Endothelial cell of umbilical vein (primary cell): ENCODE data around the gene SPDYE3. TPM values are rescaled to one million over a fixed set of nuclear protein-coding genes. Genes with fewer than 3 reads are reported as not detected.
"Not testable (repeated sequence)": the region's sequence is repeated elsewhere in the genome, so short reads cannot be mapped to it uniquely, and the experiment has no call there.

Source experiments
- BruUV-seq: library from RNA; stranded (reverse); fragments of 400-500 nt; replicated peaks from 2 replicates; lab custom pipeline; 2021; lab: Mats Ljungman, UMichigan
- CTCF ChIA-PET: fragments of 300-600, 350-600 bp; sonication (Branson Sonifier 250); formaldehyde crosslinking; loops from one replicate; lab custom pipeline; 2021; ENCODE audit warnings: antibody characterized with exemption, inconsistent platforms; lab: Charles Lee
- POLR2A ChIA-PET: fragments of 300-600, 350-600 bp; sonication (Branson Sonifier 250); formaldehyde crosslinking; loops from one replicate; lab custom pipeline; 2021; ENCODE audit warnings: antibody characterized with exemption, inconsistent platforms; lab: Charles Lee
- DNase-seq: peaks from one replicate; pipeline ENCODE4 v3.0.0-alpha.2; 2011; ENCODE audit warnings: low read depth, low spot score
- FAIRE-seq: peaks from 2 replicates; lab custom pipeline; 2011; peaks lifted over from hg19 to GRCh38; lab: Jason Lieb, UNC
- H2AFZ ChIP-seq: 2 replicates; pipeline ENCODE4 v1.6.0; 2012; ENCODE audit warnings: low read depth, low read length, control low read depth, inconsistent platforms
- H3K27ac ChIP-seq: 2 replicates; pipeline ENCODE4 v1.5.1; 2011; ENCODE audit warnings: low read depth, mild to moderate bottlenecking, control low read depth, low read length, moderate library complexity; ENCODE audit not compliant: insufficient read depth
- H3K27me3 ChIP-seq, 2 experiments: 2 replicates each; pipeline versions ENCODE4 v1.6.0 to v1.6.1; 2011; ENCODE audit warnings: low read length in 2 of 2, mixed read lengths in 1 of 2; ENCODE audit not compliant: control insufficient read depth in 2 of 2, insufficient read depth in 2 of 2
- H3K36me3 ChIP-seq, 2 experiments: 2 replicates in 1 of 2; 3 replicates in 1 of 2; pipeline ENCODE4 v1.5.1; 2011; ENCODE audit warnings: low read length in 2 of 2, mild to moderate bottlenecking in 1 of 2, moderate library complexity in 1 of 2; ENCODE audit not compliant: control insufficient read depth in 2 of 2, insufficient read depth in 2 of 2; ENCODE audit errors: extremely low read depth in 1 of 2
- H3K4me1 ChIP-seq: 3 replicates; pipeline ENCODE4 v1.5.1; 2011; ENCODE audit warnings: mild to moderate bottlenecking, low read length; ENCODE audit not compliant: control insufficient read depth, insufficient read depth; ENCODE audit errors: extremely low read depth
- H3K4me2 ChIP-seq: 2 replicates; pipeline ENCODE4 v1.6.1; 2011; ENCODE audit warnings: low read length, control low read depth, mixed read lengths; ENCODE audit not compliant: insufficient read depth
- H3K4me3 ChIP-seq, 3 experiments: fragments of 200-600 bp in 1 of 3; sonication (generic), shearing (Covaris generic) in 1 of 3; replicated peaks in 1 of 3; 2 replicates each; pipeline ENCODE4 v1.5.1; 2011 to 2016; ENCODE audit warnings: control low read depth in 3 of 3, low read length in 3 of 3, mild to moderate bottlenecking in 2 of 3, inconsistent platforms in 1 of 3, low read depth in 1 of 3, moderate library complexity in 1 of 3; ENCODE audit not compliant: insufficient read depth in 1 of 3
- H3K79me2 ChIP-seq: 2 replicates; pipeline ENCODE4 v1.6.0; 2012; ENCODE audit warnings: low read length, inconsistent platforms; ENCODE audit not compliant: control insufficient read depth, insufficient read depth
- H3K9ac ChIP-seq: replicated peaks from 2 replicates; pipeline ENCODE3; 2011; ENCODE audit warnings: low read length, control low read depth; ENCODE audit not compliant: insufficient read depth; ENCODE audit errors: extremely low read depth
- H3K9me1 ChIP-seq: replicated peaks from 3 replicates; pipeline ENCODE4 v1.6.0; 2011; ENCODE audit warnings: mild to moderate bottlenecking, low read length; ENCODE audit not compliant: control insufficient read depth, insufficient read depth; ENCODE audit errors: extremely low read depth
- H3K9me3 ChIP-seq: replicated peaks from 2 replicates; pipeline ENCODE4 v1.5.1; 2012; ENCODE audit warnings: low read length, inconsistent platforms; ENCODE audit not compliant: control insufficient read depth, insufficient read depth
- H4K20me1 ChIP-seq: replicated peaks from 2 replicates; pipeline ENCODE3; 2011; ENCODE audit warnings: mild to moderate bottlenecking, low read length; ENCODE audit not compliant: control insufficient read depth, insufficient read depth; ENCODE audit errors: extremely low read depth
- CTCF ChIP-seq, 2 donors: IDR thresholded peaks; 1 replicate in 1 of 2; 2 replicates in 1 of 2; pipeline ENCODE4 v1.5.1; 2011; ENCODE audit warnings: low read length in 2 of 2, mild to moderate bottlenecking in 2 of 2, moderate library complexity in 2 of 2, control low read depth in 1 of 2, inconsistent platforms in 1 of 2, low read depth in 1 of 2; ENCODE audit not compliant: insufficient read depth in 1 of 2; ENCODE audit errors: extremely low read depth in 1 of 2
- EZH2 ChIP-seq: IDR thresholded peaks from 2 replicates; pipeline ENCODE4 v1.6.1; 2012; ENCODE audit warnings: borderline replicate concordance, low read depth, mild to moderate bottlenecking, moderate library complexity, low read length, inconsistent platforms; ENCODE audit not compliant: severe bottlenecking
- FOS ChIP-seq: IDR thresholded peaks from 2 replicates; pipeline ENCODE4 v1.6.1; 2011; ENCODE audit warnings: mild to moderate bottlenecking, low read length, moderate library complexity, borderline replicate concordance; ENCODE audit not compliant: insufficient read depth
- GATA2 ChIP-seq: IDR thresholded peaks from 2 replicates; pipeline ENCODE4 v1.7.0; 2011; ENCODE audit warnings: low read depth, mild to moderate bottlenecking, moderate library complexity, mixed read lengths, low read length; ENCODE audit not compliant: insufficient read length, insufficient read depth
- JUN ChIP-seq: IDR thresholded peaks from 2 replicates; pipeline ENCODE4 v1.6.1; 2011; ENCODE audit warnings: borderline replicate concordance, low read depth; ENCODE audit not compliant: insufficient read length, insufficient read depth
- MAX ChIP-seq: IDR thresholded peaks from 2 replicates; pipeline ENCODE4 v1.6.1; 2011; ENCODE audit not compliant: insufficient read depth, insufficient read length
- MYC ChIP-seq: IDR thresholded peaks from one replicate; pipeline ENCODE4 v1.6.1; 2011; ENCODE audit warnings: mild to moderate bottlenecking, low read depth, low read length
- POLR2A ChIP-seq: IDR thresholded peaks from 2 replicates; pipeline ENCODE4 v1.6.1; 2012; ENCODE audit warnings: low read depth, mild to moderate bottlenecking, control low read depth, low read length
- POLR2AphosphoS5 ChIP-seq: IDR thresholded peaks from 2 replicates; pipeline ENCODE4 v1.6.1; 2012; ENCODE audit warnings: low read depth, mild to moderate bottlenecking, control low read depth, low read length, moderate library complexity; ENCODE audit not compliant: insufficient read depth
- dilution Hi-C: fragments of 300-500 bp; cut with MboI; formaldehyde crosslinking; loops from one replicate; pipeline ENCODE4 v1.15.0; 2019; ENCODE audit warnings: low sequenced_read_pairs; ENCODE audit not compliant: extremely low pct_ligation_motif_present
- intact Hi-C: fragments of 100-400 bp; cut with micrococcal nuclease; formaldehyde crosslinking; loops from one replicate; pipeline ENCODE4 v1.10.0; 2022
- polyA plus RNA-seq, 4 experiments: library from polyadenylated mRNA; depleted of rRNA in 3 of 4; stranded (reverse) in 3 of 4; unstranded in 1 of 4; fragments of >200 nt; gene quantifications; 2 replicates each; pipeline versions ENCODE4 v1.2.1 to v1.2.3, GENCODE V29; 2011 to 2012; ENCODE audit warnings: missing spikeins in 1 of 4
- total RNA-seq: library from RNA; stranded (reverse); gene quantifications from 2 replicates; pipeline ENCODE4 v1.2.3, GENCODE V29; 2021

The SPDYE3 gene
- total and polyA plus RNA-seq, 2 donors (not counting 3 experiments of a cell fraction or from before 2014, with no cell fraction given), result not detected

- TF ChIP-seq CTCF (IDR thresholded peaks at IDR 0.05; ENCODE audit: extremely low read depth in 1 of 2, insufficient read depth in 1 of 2, low read depth in 1 of 2, low read length in 2 of 2), result no peak
- no peak for TF ChIP-seq JUN
- no peak for TF ChIP-seq EZH2
- TF ChIP-seq POLR2AphosphoS5, result no peak
- TF ChIP-seq GATA2, result no peak
- no peak for TF ChIP-seq FOS
- TF ChIP-seq MAX, result no peak
- no peak for TF ChIP-seq MYC
- no peak for TF ChIP-seq POLR2A
- Histone ChIP-seq H3K27ac (no peak overlapping the region), H3K79me2 (no peaks in the 10 kb centered on the region), H4K20me1 (no peaks in the 10 kb centered on the region), H2AFZ (no peak overlapping the region), H3K27me3 (no peaks in the 10 kb centered on the region), H3K4me3 (no peak overlapping the region), H3K36me3 (no peaks in the 10 kb centered on the region), H3K4me2 (no peak overlapping the region), H3K4me1 (peaks cover 7% of the 10 kb centered on the region), H3K9me3 (no peaks in the 10 kb centered on the region), H3K9me1 (no peaks in the 10 kb centered on the region), H3K9ac (no peak overlapping the region)
- intact Hi-C loops (loop anchor here (10.0 kb wide), 1 partner anchor 70 kb away; no protein-coding TSS in a partner anchor), dilution Hi-C loops (no loop called here)
- FAIRE-seq (no peak), DNase-seq (no peak)
- no TSS peak for BruUV-seq
- ChIA-PET POLR2A (no interaction called here), CTCF (no interaction called here)
These were observed 32.4 kb upstream of the SPDYE3 start for GRCh38 chr7:100275120-100275519.

GRCh38 chr7:100276126-100276525 is 31.4 kb upstream of the SPDYE3 start:
- DNase-seq, BruUV-seq, POLR2A ChIA-PET: not testable (repeated sequence)

GRCh38 chr7:100282069-100282608 is 25.4 kb upstream of the SPDYE3 start:
- H3K27ac ChIP-seq, H2AFZ ChIP-seq, H3K4me3 ChIP-seq, H3K4me2 ChIP-seq, H3K4me1 ChIP-seq, H4K20me1 ChIP-seq, DNase-seq, H3K36me3 ChIP-seq, dilution Hi-C loops, H3K9me1 ChIP-seq, BruUV-seq, POLR2A ChIA-PET, H3K79me2 ChIP-seq, H3K9me3 ChIP-seq, FAIRE-seq, intact Hi-C loops, CTCF ChIA-PET, H3K9ac ChIP-seq, H3K27me3 ChIP-seq: not testable (repeated sequence)

More at GRCh38 chr7:100276126-100276525, 31.4 kb upstream of the SPDYE3 start:
- FAIRE-seq, CTCF ChIA-PET, H3K4me1 ChIP-seq, H3K79me2 ChIP-seq, H3K27ac ChIP-seq, H3K9me3 ChIP-seq, H3K9me1 ChIP-seq, H3K9ac ChIP-seq, H3K27me3 ChIP-seq, H2AFZ ChIP-seq, H3K4me3 ChIP-seq, H3K36me3 ChIP-seq, H4K20me1 ChIP-seq, dilution Hi-C loops, H3K4me2 ChIP-seq: not testable (repeated sequence)
- intact Hi-C loops, result loop anchor here (10.0 kb wide), 1 partner anchor 69 kb away; no protein-coding TSS in a partner anchor
